Skin of body (tissue), 2 donors: ENCODE results near the gene CEP164. TPM values are rescaled to one million over a fixed set of nuclear protein-coding genes. Genes with fewer than 3 reads are reported as not detected.

ENCODE experiments used
- DNase-seq: peaks from one replicate; lab custom pipeline; 2025; lab: John Stamatoyannopoulos, UW
- total RNA-seq: library from RNA; depleted of rRNA; stranded (reverse); fragments of >200 nt; gene quantifications from one replicate; pipeline ENCODE4 v1.2.3, GENCODE V29; 2014

The CEP164 gene
- total RNA-seq, 1 donor from 2014 or later: 19.9 TPM

DNA sequence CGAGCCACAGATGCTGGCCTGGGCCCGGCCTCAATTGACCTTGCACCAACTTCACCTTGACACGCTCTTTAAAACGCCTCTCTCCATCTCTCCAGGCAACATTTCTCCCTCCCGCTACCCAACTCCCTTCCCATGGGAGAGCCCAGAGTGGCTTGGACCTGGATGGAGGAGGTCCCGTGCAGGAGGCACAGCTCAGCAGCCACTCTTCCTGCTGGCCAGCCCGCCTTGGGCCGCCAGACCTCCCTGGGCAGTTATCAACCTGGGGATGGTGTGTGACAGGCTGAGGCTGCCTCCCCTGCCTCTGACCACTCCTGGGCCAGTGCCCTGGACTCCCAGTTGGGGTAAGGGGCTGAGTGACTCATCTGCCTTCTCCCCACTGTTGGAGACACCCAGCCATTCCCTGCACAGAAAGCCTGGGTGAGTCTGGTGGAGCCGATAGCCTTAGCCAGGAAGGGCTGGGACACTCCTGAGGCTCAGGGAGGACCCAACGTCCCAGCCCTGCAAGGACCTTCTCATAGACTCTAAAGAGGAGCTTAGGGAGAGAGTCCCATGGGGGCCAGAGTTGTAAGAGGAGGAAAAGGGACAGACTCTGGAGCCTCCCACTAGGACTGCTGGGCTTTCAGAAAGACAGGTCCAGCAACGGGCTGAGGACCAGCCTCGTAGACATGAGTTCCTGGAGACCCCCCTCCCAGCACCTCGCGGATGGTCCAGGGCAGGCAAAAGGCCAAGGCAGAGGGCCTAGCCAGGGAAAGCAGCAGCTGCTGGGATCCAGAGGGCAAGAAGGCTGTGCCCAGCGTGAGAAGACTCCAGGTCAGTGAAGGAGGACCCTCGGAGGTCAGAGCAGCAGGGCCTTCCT, 131.7 kb downstream of the CEP164 start:
- no peak for DNase-seq

- no peak for DNase-seq
These were observed 132.3 kb downstream of the CEP164 start for GRCh38 chr11:117459979-117460300.

- DNase-seq: no peak
These were observed 133.9 kb downstream of the CEP164 start for GRCh38 chr11:117461396-117462182.

GRCh38 chr11:117462183-117462863, 134.7 kb downstream of the CEP164 start:
- no peak for DNase-seq

DNA sequence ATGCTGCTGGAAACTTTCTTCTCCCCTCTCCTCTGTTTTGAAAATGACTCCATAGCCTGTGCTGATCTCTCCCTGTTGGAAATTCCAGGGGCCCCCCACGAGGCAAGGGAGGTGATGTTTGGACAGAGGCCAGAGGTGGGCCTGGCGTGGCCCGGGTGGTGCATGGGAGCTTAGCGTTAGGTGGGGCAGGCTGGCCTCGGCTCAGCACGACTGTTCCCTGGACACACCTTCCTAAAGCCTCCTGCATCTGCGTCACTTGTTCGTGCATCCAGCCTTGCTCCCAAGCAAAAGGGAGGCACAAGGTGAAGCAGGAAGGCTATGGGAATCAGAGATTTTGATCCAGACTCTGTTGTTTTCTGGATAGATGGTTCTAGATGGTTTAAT, 135.2 kb downstream of the CEP164 start:
- no peak for DNase-seq

Other genes starting within 250 kb of the CEP164 start
- 28.9 TPM for gene SIK3, start 229.4 kb upstream of the CEP164 start, total RNA-seq
- 85.9 TPM for gene PAFAH1B2, start 183.6 kb upstream of the CEP164 start, total RNA-seq
- gene SIDT2, start 149.1 kb upstream of the CEP164 start, total RNA-seq: 20.8 TPM
- gene TAGLN, start 128.5 kb upstream of the CEP164 start, total RNA-seq: 84.3 TPM
- 28.7 TPM for gene PCSK7, start 95.8 kb upstream of the CEP164 start, total RNA-seq
- 12.0 TPM for gene RNF214, start 95.2 kb upstream of the CEP164 start, total RNA-seq
- 4.0 TPM for gene BACE1-AS, start 36.5 kb upstream of the CEP164 start, total RNA-seq
- 13.7 TPM for gene BACE1, start 11.6 kb upstream of the CEP164 start, total RNA-seq